ENCODE data around the gene CAPRIN2. TPM values are rescaled to one million over a fixed set of nuclear protein-coding genes. Genes with fewer than 3 reads are reported as not detected.

Gene CAPRIN2
- total and polyA plus RNA-seq, 2 of the 8 experiments (the other 6 are each of a cell fraction or from before 2014, with no cell fraction given) = 24.8 to 52.0 TPM

DNA sequence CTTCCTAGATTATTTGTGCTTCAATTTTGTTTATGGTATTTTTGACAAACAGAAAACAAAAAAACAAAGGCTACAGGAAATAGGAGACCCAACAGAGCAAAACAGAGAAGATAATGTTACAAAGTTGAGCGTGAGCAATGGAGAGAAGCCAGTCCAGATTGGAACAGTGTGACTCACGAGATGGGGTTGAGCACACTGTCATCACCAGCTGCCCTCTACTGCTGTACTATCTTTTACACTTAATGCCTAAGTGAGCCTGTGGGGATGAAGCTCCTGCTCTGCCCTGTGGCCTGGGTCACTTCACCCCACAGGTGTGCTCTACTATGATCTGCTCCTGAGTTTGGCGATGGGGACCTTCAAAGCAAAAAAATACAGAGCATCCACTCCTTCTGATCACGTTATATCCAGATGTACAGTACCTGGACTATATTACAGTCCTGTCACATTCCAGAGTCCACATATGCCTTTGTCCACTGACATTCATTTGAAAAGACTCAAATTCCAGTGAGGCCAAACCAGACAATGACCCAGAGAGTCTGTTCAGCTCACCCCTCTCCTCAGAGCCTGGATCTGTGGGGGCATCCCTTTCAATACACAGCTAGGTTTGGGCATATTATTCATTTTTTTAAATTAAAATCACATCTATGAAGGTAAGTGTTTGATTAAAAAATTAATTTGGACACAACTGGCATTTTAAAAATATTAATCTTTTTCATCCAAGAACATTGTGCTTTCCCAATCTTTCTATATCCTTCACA lies 63.5 kb downstream of the CAPRIN2 start (continued):
- TF ChIP-seq TEAD4 (IDR thresholded peaks at IDR 0.05; ENCODE audit: low read depth, low read length) (no peak), HDAC6 (IDR thresholded peaks at IDR 0.05; ENCODE audit: low read depth, low read length) (no peak), POU5F1 (IDR thresholded peaks at IDR 0.05; ENCODE audit: low read depth, low read length) (no peak), CBX5 (IDR thresholded peaks at IDR 0.05; ENCODE audit: low read depth, low read length) (no peak), JUND (IDR thresholded peaks at IDR 0.05; ENCODE audit: low read length) (no peak)

All from H1 (cell line).